Vagina (tissue), 2 donors: ENCODE data around the gene RCL1. TPM values are rescaled to one million over a fixed set of nuclear protein-coding genes. Genes with fewer than 3 reads are reported as not detected.
A peak's percentile ranks its signal among the peaks of the same experiment; 100 is the strongest.

Experiments
- DNase-seq, 2 donors: peaks; one replicate each; pipeline ENCODE4 v3.0.0-alpha.2; 2017; ENCODE audit errors: extremely low spot score in 2 of 2
- H3K27ac ChIP-seq: fragments of 200-600 bp; sonication (generic); one replicate; pipeline ENCODE4 v1.5.1; 2019
- H3K27me3 ChIP-seq: fragments of 200-600 bp; sonication (generic); one replicate; pipeline ENCODE4 v1.5.1; 2019
- H3K36me3 ChIP-seq, 2 donors: fragments of 200-600 bp; sonication (generic); one replicate each; pipeline ENCODE4 v1.5.1; 2017 to 2019
- H3K4me1 ChIP-seq: fragments of 200-600 bp; sonication (generic); one replicate; pipeline ENCODE4 v1.5.1; 2019
- H3K4me3 ChIP-seq, 2 donors: fragments of 200-600 bp; sonication (generic); 1 replicate in 1 of 2; 2 replicates in 1 of 2; pipeline ENCODE4 v1.5.1; 2016 to 2019
- H3K9me3 ChIP-seq: fragments of 200-600 bp; sonication (generic); one replicate; pipeline ENCODE4 v1.5.1; 2019
- CTCF ChIP-seq, 3 experiments: fragments of 450-650 bp in 2 of 3; fragments of 200-600 bp in 1 of 3; sonication (generic) in 1 of 3; IDR thresholded peaks; one replicate each; pipeline ENCODE4 v1.5.1; 2017 to 2019; ENCODE audit warnings: antibody characterized with exemption in 3 of 3, mild to moderate bottlenecking in 2 of 3, moderate library complexity in 2 of 3
- POLR2A ChIP-seq, 2 donors: fragments of 450-650 bp; IDR thresholded peaks; one replicate each; pipeline ENCODE4 v1.6.1; 2017; ENCODE audit warnings: antibody characterized with exemption in 2 of 2, mild to moderate bottlenecking in 2 of 2, moderate library complexity in 2 of 2
- POLR2AphosphoS5 ChIP-seq, 2 donors: sonication (generic); formaldehyde crosslinking; IDR thresholded peaks; one replicate each; pipeline ENCODE4 v1.9.0; 2017; ENCODE audit warnings: antibody characterized with exemption in 2 of 2, mild to moderate bottlenecking in 2 of 2, low read depth in 1 of 2; ENCODE audit not compliant: insufficient read depth in 1 of 2
- intact Hi-C: fragments of 100-400 bp; cut with DNase I; formaldehyde crosslinking; loops from one replicate; pipeline ENCODE4 v1.15.1; 2023
- total RNA-seq: library from RNA; depleted of rRNA; stranded (reverse); fragments of >200 nt; gene quantifications from one replicate; pipeline ENCODE4 v1.2.3, GENCODE V29; 2016

Gene RCL1
- total RNA-seq, 1 donor from 2014 or later: 24.8 TPM

GRCh38 chr9:4762108-4762885 is 30.4 kb upstream of the RCL1 start:
- intact Hi-C loops: loop anchor here (5.0 kb wide), 1 partner anchor 225 kb away; the partner anchor contains the start of gene JAK2
- H3K9me3 ChIP-seq: no peaks in the 10 kb centered on the region
- H3K36me3 ChIP-seq: no peaks in the 10 kb centered on the region
- H3K4me1 ChIP-seq: peaks cover 17% of the 10 kb centered on the region
- no peaks in the 10 kb centered on the region for H3K27me3 ChIP-seq
- DNase-seq: no peak
- TF ChIP-seq POLR2A (IDR thresholded peaks at IDR 0.05) (no peak), CTCF (IDR thresholded peaks at IDR 0.05) (peak; percentile 75 to 84 (median 81))
- peak overlapping the region; percentile 3 for H3K27ac ChIP-seq
- peak overlapping the region; percentile 11 to 21 for H3K4me3 ChIP-seq

GRCh38 chr9:4762886-4763541 is 29.7 kb upstream of the RCL1 start:
- H3K4me3 ChIP-seq: peak overlapping the region; percentile 11 to 21
- peak overlapping the region; percentile 3 for H3K27ac ChIP-seq
- TF ChIP-seq POLR2AphosphoS5 (IDR thresholded peaks at IDR 0.05; ENCODE audit: insufficient read depth in 1 of 2, low read depth in 1 of 2) (no peak), CTCF (IDR thresholded peaks at IDR 0.05) (peak in 1 of 3 experiments; percentile 28)

GRCh38 chr9:4764033-4764432 is 28.7 kb upstream of the RCL1 start:
- no peaks in the 10 kb centered on the region for H3K9me3 ChIP-seq
- H3K4me3 ChIP-seq: no peak overlapping the region
- no peak for DNase-seq
- intact Hi-C loops: loop anchor here (5.0 kb wide), 1 partner anchor 223 kb away; the partner anchor contains the start of gene JAK2
- no peaks in the 10 kb centered on the region for H3K27me3 ChIP-seq
- H3K27ac ChIP-seq: no peak overlapping the region
- peaks cover 17% of the 10 kb centered on the region for H3K4me1 ChIP-seq
- TF ChIP-seq POLR2A (IDR thresholded peaks at IDR 0.05) (no peak), CTCF (IDR thresholded peaks at IDR 0.05) (no peak), POLR2AphosphoS5 (IDR thresholded peaks at IDR 0.05; ENCODE audit: insufficient read depth in 1 of 2, low read depth in 1 of 2) (no peak)
- no peaks in the 10 kb centered on the region for H3K36me3 ChIP-seq

More at GRCh38 chr9:4762886-4763541, 29.7 kb upstream of the RCL1 start:
- H3K9me3 ChIP-seq: no peaks in the 10 kb centered on the region
- no peak for DNase-seq
- H3K27me3 ChIP-seq: no peaks in the 10 kb centered on the region
- H3K36me3 ChIP-seq: no peaks in the 10 kb centered on the region
- H3K4me1 ChIP-seq: peaks cover 17% of the 10 kb centered on the region
- intact Hi-C loops: loop anchor here (5.0 kb wide), 1 partner anchor 224 kb away; the partner anchor contains the start of gene JAK2

- no peak for DNase-seq
- Histone ChIP-seq H3K27me3 (no peaks in the 10 kb centered on the region), H3K27ac (no peak overlapping the region), H3K36me3 (no peaks in the 10 kb centered on the region), H3K9me3 (no peaks in the 10 kb centered on the region), H3K4me3 (no peak overlapping the region), H3K4me1 (peaks cover under 1% of the 10 kb centered on the region)
- TF ChIP-seq POLR2AphosphoS5 (IDR thresholded peaks at IDR 0.05; ENCODE audit: insufficient read depth in 1 of 2, low read depth in 1 of 2): no peak
- TF ChIP-seq CTCF (IDR thresholded peaks at IDR 0.05): no peak
- TF ChIP-seq POLR2A (IDR thresholded peaks at IDR 0.05): no peak
- intact Hi-C loops: no loop called here
Measured at GRCh38 chr9:4768681-4769080, 24.1 kb upstream of the RCL1 start.
